K562 (cell line): ENCODE results near the gene SECISBP2. TPM values are rescaled to one million over a fixed set of nuclear protein-coding genes. Genes with fewer than 3 reads are reported as not detected.

ENCODE experiments used
- BCL6 ChIP-seq: fragments of 250-450 bp; sonication (Bioruptor Pico); IDR thresholded peaks from 2 replicates; pipeline ENCODE4 v1.4.0; 2020
- HNRNPLL ChIP-seq: fragments of 200-400 bp; formaldehyde crosslinking; IDR thresholded peaks from 2 replicates; pipeline ENCODE4 v1.6.1; 2017; ENCODE audit warnings: low read length, low read depth, mild to moderate bottlenecking; ENCODE audit not compliant: poor library complexity, severe bottlenecking
- LCOR ChIP-seq: sonication (generic); formaldehyde crosslinking; IDR thresholded peaks from 2 replicates; pipeline ENCODE4 v1.8.0; 2022; ENCODE audit warnings: mild to moderate bottlenecking, missing genetic modification reagents
- ZNF133 ChIP-seq: fragments of 250-450 bp; sonication (Bioruptor Pico); IDR thresholded peaks from 2 replicates; pipeline ENCODE4 v1.4.0; 2020; ENCODE audit warnings: mild to moderate bottlenecking
- ZNF431 ChIP-seq: sonication (generic); formaldehyde crosslinking; IDR thresholded peaks from 2 replicates; pipeline ENCODE4 v1.8.0; 2022; ENCODE audit warnings: mild to moderate bottlenecking, missing genetic modification reagents
- ZNF780A ChIP-seq: fragments of 250-450 bp; sonication (Bioruptor Pico); IDR thresholded peaks from 2 replicates; pipeline ENCODE4 v1.5.0; 2021; ENCODE audit warnings: mild to moderate bottlenecking
- polyA plus RNA-seq, 8 experiments: library from polyadenylated mRNA; depleted of rRNA in 4 of 8; stranded (reverse) in 5 of 8; unstranded in 3 of 8; fragments of >200 nt; fragmentation: Nextera tagmentation in 2 of 8; fragmentation: Illumina TruSeq in 1 of 8; extraction: Ambion mirVana in 2 of 8; extraction: Trizol in 1 of 8; gene quantifications; 2 replicates each; pipeline versions ENCODE4 v1.2.1 to v1.2.3, GENCODE V29; 2011 to 2014; ENCODE audit warnings: inconsistent platforms in 1 of 8, missing spikeins in 1 of 8
- total RNA-seq, 7 experiments: library from RNA; depleted of rRNA in 6 of 7; stranded (reverse); fragments of >200 nt in 6 of 7; fragmentation: Illumina TruSeq in 2 of 7; extraction: Trizol in 2 of 7; gene quantifications; 2 replicates each; pipeline versions ENCODE4 v1.2.1 to v1.2.3, GENCODE V29; 2011 to 2021; ENCODE audit warnings: low replicate concordance in 1 of 7
- TF ChIP-seq, protein P1 (sequence below), 2 experiments: fragments of 450-650 bp; IDR thresholded peaks; 2 replicates each; pipeline ENCODE4 v1.6.1; 2016; ENCODE audit warnings: mild to moderate bottlenecking in 2 of 2, borderline replicate concordance in 1 of 2, low read depth in 1 of 2, moderate library complexity in 1 of 2
- TF ChIP-seq, protein P2 (sequence below): sonication (generic); formaldehyde crosslinking; IDR thresholded peaks from 2 replicates; pipeline ENCODE4 v1.8.1; 2022; ENCODE audit warnings: missing genetic modification reagents
- TF ChIP-seq, protein P3 (sequence below): fragments of 450-650 bp; IDR thresholded peaks from 2 replicates; pipeline ENCODE4 v1.6.1; 2016; ENCODE audit warnings: low read depth, mild to moderate bottlenecking, moderate library complexity
- TF ChIP-seq, protein P4 (sequence below): fragments of 450-650 bp; IDR thresholded peaks from one replicate; pipeline ENCODE4 v1.6.1; 2018; ENCODE audit warnings: mild to moderate bottlenecking, moderate library complexity; ENCODE audit not compliant: partially characterized antibody
- TF ChIP-seq, protein P5 (sequence below): fragments of 250-450 bp; sonication (Bioruptor Pico); IDR thresholded peaks from 2 replicates; pipeline ENCODE4 v1.8.0; 2022; ENCODE audit warnings: moderate library complexity, mild to moderate bottlenecking, inconsistent platforms
- TF ChIP-seq, protein P6 (sequence below), 3 experiments: fragments of 200-800 bp in 1 of 3; sonication (Bioruptor generic) in 1 of 3; sonication (generic) in 1 of 3; formaldehyde crosslinking in 1 of 3; IDR thresholded peaks; 2 replicates each; pipeline versions ENCODE4 v1.6.1 to v1.8.0; 2016 to 2022; ENCODE audit warnings: mild to moderate bottlenecking in 2 of 3, missing compliant biosample characterization in 2 of 3, missing genetic modification characterization in 2 of 3, missing genetic modification reagents in 1 of 3

SECISBP2 gene
- total and polyA plus RNA-seq, 9 of the 15 experiments (the other 6 are each of a cell fraction or from before 2014, with no cell fraction given): 3.2 to 41.6 (median 26.1) TPM

DNA sequence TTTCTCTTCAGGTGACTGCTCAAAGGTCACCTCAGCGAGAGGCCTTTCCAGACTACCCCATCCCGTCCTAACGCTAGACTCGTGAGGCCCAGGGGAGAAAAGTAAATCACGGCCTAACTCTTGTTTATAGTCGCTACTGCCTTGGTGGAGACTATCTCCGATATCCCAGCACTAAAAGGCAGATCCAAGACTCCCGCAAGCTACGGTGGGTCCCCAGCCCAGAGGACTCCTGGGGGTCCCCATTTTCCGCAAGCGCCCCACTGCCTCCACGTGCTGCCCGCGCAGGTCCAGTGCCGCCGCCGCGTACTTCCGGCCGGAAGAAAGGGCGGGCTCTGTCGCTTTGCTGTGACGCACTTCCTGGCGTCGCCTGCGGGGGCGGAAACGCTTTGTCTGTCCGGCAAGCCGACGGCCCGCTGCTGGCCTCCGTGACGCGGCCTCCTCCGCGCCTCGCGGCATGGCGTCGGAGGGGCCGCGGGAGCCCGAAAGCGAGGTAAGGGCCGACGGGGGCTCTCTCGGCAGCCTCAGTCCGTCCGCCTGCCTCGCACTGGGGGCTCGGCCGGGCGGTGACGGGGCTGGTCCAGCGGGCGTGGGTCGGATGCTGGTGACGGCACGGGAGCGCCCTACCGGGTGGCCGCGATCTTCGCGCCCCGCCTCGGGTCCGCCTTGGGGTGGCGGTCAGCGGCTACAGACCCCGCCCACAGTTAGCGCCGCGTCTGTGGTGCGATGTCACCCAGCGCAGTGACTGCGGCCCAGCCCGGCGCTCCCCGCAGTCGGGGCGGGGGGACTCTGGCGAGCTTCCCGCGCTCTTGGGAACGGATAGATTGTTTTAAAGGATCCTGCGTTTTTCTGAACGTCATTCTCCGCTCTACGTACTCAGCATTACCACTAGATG is at the start of gene SECISBP2 (continued):
- TF ChIP-seq, protein P1, sequence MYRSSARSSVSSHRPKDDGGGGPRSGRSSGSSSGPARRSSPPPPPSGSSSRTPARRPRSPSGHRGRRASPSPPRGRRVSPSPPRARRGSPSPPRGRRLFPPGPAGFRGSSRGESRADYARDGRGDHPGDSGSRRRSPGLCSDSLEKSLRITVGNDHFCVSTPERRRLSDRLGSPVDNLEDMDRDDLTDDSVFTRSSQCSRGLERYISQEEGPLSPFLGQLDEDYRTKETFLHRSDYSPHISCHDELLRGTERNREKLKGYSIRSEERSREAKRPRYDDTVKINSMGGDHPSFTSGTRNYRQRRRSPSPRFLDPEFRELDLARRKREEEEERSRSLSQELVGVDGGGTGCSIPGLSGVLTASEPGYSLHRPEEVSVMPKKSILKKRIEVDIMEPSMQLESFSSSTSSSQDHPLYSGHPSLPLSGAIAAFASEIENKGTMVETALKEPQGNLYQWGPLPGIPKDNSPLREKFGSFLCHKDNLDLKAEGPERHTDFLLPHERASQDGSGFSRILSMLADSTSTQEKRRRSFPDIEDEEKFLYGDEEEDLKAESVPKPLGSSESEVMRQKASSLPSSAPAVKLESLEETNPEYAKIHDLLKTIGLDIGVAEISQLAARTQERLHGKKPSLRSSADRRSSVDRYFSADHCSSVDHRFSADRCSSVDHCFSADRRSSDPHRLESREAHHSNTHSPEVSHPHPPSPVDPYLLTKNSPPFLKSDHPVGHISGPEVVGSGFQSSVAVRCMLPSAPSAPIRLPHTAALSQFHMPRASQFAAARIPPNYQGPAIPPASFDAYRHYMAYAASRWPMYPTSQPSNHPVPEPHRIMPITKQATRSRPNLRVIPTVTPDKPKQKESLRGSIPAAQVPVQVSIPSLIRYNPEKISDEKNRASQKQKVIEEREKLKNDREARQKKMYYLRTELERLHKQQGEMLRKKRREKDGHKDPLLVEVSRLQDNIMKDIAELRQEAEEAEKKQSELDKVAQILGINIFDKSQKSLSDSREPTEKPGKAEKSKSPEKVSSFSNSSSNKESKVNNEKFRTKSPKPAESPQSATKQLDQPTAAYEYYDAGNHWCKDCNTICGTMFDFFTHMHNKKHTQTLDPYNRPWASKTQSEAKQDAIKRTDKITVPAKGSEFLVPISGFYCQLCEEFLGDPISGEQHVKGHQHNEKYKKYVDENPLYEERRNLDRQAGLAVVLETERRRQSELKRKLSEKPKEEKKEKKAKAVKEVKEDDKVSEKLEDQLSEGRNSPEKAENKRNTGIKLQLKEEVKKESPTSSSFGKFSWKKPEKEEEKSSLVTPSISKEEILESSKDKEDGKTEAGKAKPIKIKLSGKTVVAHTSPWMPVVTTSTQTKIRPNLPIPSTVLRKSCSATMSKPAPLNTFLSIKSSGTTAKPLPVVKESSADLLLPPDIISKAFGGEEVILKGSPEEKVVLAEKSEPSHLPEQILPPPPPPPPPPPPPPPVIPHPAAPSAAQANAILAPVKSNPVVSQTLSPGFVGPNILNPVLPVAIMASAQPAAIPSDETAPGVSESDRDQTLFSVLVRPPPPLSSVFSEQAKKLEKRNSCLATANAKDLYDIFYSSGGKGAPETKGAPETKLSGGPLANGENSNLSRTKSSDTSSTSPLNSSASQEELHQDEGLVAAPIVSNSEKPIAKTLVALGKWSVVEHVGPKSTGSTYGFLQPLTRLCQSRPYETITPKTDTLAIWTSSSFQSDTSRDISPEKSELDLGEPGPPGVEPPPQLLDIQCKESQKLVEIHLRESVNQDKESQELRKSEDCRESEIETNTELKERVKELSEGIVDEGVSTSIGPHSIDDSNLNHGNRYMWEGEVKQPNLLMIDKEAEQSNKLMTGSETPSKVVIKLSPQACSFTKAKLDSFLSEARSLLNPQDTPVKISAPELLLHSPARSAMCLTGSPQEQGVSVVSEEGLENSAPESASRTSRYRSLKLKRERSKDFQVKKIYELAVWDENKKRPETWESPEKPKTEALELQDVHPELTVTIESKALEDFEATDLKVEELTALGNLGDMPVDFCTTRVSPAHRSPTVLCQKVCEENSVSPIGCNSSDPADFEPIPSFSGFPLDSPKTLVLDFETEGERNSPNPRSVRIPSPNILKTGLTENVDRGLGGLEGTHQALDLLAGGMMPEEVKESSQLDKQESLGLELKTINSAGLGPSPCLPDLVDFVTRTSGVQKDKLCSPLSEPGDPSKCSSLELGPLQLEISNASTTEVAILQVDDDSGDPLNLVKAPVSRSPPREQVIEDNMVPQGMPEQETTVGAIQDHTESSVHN (IDR thresholded peaks at IDR 0.05; ENCODE audit: borderline replicate concordance in 1 of 2, low read depth in 1 of 2): no peak
- no peak for TF ChIP-seq ZNF780A (CRISPR knock-in tag)
- TF ChIP-seq, protein P2, sequence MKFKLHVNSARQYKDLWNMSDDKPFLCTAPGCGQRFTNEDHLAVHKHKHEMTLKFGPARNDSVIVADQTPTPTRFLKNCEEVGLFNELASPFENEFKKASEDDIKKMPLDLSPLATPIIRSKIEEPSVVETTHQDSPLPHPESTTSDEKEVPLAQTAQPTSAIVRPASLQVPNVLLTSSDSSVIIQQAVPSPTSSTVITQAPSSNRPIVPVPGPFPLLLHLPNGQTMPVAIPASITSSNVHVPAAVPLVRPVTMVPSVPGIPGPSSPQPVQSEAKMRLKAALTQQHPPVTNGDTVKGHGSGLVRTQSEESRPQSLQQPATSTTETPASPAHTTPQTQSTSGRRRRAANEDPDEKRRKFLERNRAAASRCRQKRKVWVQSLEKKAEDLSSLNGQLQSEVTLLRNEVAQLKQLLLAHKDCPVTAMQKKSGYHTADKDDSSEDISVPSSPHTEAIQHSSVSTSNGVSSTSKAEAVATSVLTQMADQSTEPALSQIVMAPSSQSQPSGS (CRISPR knock-in tag): no peak
- peak; percentile 74; the same call in 1 of the 2 replicates for TF ChIP-seq ZNF431 (CRISPR knock-in tag)
- TF ChIP-seq, protein P3, sequence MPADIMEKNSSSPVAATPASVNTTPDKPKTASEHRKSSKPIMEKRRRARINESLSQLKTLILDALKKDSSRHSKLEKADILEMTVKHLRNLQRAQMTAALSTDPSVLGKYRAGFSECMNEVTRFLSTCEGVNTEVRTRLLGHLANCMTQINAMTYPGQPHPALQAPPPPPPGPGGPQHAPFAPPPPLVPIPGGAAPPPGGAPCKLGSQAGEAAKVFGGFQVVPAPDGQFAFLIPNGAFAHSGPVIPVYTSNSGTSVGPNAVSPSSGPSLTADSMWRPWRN: no peak
- TF ChIP-seq HNRNPLL: peak; percentile 42
- TF ChIP-seq, protein P4, sequence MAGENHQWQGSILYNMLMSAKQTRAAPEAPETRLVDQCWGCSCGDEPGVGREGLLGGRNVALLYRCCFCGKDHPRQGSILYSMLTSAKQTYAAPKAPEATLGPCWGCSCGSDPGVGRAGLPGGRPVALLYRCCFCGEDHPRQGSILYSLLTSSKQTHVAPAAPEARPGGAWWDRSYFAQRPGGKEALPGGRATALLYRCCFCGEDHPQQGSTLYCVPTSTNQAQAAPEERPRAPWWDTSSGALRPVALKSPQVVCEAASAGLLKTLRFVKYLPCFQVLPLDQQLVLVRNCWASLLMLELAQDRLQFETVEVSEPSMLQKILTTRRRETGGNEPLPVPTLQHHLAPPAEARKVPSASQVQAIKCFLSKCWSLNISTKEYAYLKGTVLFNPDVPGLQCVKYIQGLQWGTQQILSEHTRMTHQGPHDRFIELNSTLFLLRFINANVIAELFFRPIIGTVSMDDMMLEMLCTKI: no peak
- TF ChIP-seq BCL6 (CRISPR knock-in tag): no peak
- TF ChIP-seq ZNF133 (CRISPR knock-in tag): no peak
- TF ChIP-seq LCOR (CRISPR knock-in tag): peak; percentile 60; the same call in 1 of the 2 replicates
- TF ChIP-seq, protein P5, sequence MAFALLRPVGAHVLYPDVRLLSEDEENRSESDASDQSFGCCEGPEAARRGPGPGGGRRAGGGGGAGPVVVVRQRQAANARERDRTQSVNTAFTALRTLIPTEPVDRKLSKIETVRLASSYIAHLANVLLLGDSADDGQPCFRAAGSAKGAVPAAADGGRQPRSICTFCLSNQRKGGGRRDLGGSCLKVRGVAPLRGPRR (CRISPR knock-in tag): no peak
- TF ChIP-seq, protein P6, sequence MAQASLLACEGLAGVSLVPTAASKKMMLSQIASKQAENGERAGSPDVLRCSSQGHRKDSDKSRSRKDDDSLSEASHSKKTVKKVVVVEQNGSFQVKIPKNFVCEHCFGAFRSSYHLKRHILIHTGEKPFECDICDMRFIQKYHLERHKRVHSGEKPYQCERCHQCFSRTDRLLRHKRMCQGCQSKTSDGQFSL (CRISPR knock-in tag; IDR thresholded peaks at IDR 0.05): no peak
- TF ChIP-seq, protein P6 (tag; IDR thresholded peaks at IDR 0.05): no peak
